ENCODE results near the gene REPIN1. TPM values are rescaled to one million over a fixed set of nuclear protein-coding genes. Genes with fewer than 3 reads are reported as not detected.

REPIN1 gene
- total RNA-seq, 1 experiment from 2014 or later: 113 TPM

DNA sequence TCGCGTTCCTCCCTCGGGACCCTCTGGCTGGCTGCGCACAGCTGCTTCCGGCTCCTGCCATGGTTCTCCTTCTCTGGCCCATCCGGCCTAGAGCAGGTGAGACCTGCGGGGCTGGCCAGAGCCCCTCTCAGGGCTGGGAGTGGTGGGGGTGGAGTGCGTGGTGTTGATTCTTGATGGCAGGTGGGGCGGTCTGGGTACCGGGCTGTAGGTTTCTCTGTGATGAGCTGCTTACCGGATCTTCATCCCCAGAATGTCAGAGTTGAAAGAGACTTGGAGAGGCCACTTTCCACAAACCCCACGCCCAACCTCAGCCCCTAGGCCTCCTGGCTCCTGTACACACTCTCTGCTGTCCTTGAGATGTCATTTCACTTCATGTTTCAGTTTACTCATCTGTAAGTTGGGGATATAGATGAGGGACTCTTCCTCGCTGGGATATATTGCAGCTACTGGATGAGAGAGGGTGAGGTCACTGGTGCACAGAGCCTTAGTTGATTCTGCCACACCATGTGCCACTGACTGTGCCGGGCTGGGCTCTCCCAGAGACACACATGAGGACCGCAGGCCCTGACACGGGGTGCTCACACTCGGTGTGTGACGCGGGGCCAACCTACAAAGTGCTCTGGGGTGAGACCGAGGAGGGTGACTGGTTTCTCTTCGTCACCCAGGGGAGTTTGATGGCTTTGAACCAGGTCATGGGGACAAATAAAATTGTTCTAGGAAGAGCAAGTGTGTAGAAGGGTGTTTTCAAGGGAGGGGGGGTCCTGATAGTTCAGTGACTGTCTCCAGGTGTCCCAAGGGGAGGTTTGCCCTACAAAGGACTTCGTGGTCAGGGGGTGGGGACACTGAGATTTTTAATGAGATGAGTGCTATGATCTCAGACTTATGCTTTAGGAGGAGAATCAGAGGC is 40.0 kb downstream of the REPIN1 start:
- no peaks in the 10 kb centered on the region for H3K36me3 ChIP-seq (ENCODE audit: insufficient read depth, low read length, poor library complexity, severe bottlenecking)
- H3K27me3 ChIP-seq (replicated peaks; ENCODE audit: insufficient read depth, low read depth, low read length, poor library complexity): no peaks in the 10 kb centered on the region
- intact Hi-C loops (cut with micrococcal nuclease; ENCODE audit: unreplicated experiment): no loop called here
- peaks cover 17% of the 10 kb centered on the region for H3K4me1 ChIP-seq (ENCODE audit: insufficient read depth, low read length, poor library complexity, severe bottlenecking)
- ChIA-PET CTCF (no interaction called here), POLR2A (ENCODE audit: low non-redundant PET) (no interaction called here)
- H3K4me3 ChIP-seq (ENCODE audit: low read depth, low read length, poor library complexity, severe bottlenecking): no peak overlapping the region
- no peak overlapping the region for H3K27ac ChIP-seq (ENCODE audit: low read depth, low read length, poor library complexity, severe bottlenecking)
- no peak for TF ChIP-seq EZH2 (IDR thresholded peaks at IDR 0.05; ENCODE audit: borderline replicate concordance, low read depth, low read length, poor library complexity, severe bottlenecking)
- TF ChIP-seq, protein P1, sequence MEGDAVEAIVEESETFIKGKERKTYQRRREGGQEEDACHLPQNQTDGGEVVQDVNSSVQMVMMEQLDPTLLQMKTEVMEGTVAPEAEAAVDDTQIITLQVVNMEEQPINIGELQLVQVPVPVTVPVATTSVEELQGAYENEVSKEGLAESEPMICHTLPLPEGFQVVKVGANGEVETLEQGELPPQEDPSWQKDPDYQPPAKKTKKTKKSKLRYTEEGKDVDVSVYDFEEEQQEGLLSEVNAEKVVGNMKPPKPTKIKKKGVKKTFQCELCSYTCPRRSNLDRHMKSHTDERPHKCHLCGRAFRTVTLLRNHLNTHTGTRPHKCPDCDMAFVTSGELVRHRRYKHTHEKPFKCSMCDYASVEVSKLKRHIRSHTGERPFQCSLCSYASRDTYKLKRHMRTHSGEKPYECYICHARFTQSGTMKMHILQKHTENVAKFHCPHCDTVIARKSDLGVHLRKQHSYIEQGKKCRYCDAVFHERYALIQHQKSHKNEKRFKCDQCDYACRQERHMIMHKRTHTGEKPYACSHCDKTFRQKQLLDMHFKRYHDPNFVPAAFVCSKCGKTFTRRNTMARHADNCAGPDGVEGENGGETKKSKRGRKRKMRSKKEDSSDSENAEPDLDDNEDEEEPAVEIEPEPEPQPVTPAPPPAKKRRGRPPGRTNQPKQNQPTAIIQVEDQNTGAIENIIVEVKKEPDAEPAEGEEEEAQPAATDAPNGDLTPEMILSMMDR (conservative IDR thresholded peaks at IDR 0.05; ENCODE audit: low read depth, low read length): no peak
- no peaks in the 10 kb centered on the region for H3K9me3 ChIP-seq (ENCODE audit: low read depth, low read length, poor library complexity, severe bottlenecking)
- BruUV-seq (replicated peaks): no TSS peak
- DNase-seq (ENCODE audit: low spot score): no peak

DNA sequence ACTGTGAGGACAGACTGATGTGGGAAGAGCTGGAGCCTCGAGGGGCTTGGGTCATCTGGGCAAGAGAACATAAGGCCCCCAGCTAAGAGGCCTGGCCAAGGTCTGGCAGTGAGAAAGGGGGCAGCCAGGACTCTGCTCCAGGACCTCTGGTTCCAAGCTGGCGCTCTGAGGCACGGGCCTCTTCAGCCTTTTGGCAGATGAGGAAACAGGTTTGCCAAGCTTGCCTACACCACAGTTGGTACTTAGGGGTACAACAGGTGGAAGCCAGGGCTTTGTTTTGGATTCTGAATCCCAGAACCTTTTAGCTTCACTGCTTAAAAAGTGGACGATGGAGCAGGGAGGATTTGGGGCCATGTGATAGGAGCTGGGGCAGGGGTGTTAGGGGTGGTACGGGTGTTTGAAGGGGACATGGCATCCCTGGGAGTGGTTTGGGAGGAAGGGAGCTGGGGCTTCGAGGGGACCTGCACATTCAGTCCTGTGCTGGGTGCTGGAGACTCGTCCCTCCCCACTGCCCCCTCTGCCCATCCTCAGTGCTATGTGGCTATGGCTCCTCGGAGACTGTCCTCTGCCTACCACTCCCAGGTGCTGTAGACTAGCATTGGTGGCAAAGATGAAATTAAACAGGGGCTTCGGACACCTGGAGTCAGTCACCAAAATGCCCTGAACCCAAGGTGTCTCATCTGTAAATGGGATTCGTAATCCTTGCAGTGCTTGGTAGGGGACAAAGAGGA is 40.8 kb downstream of the REPIN1 start:
- DNase-seq (ENCODE audit: low spot score): no peak
- BruUV-seq (replicated peaks): no TSS peak
- POLR2A ChIA-PET (ENCODE audit: low non-redundant PET): no interaction called here
- TF ChIP-seq, protein P1 (conservative IDR thresholded peaks at IDR 0.05; ENCODE audit: low read depth, low read length): no peak
- intact Hi-C loops (cut with micrococcal nuclease; ENCODE audit: unreplicated experiment): no loop called here
- H3K27me3 ChIP-seq (replicated peaks; ENCODE audit: insufficient read depth, low read depth, low read length, poor library complexity): no peaks in the 10 kb centered on the region
- CTCF ChIA-PET: no interaction called here
- no peak overlapping the region for H3K27ac ChIP-seq (ENCODE audit: low read depth, low read length, poor library complexity, severe bottlenecking)
- H3K4me1 ChIP-seq (ENCODE audit: insufficient read depth, low read length, poor library complexity, severe bottlenecking): peaks cover 13% of the 10 kb centered on the region
- H3K9me3 ChIP-seq (ENCODE audit: low read depth, low read length, poor library complexity, severe bottlenecking): no peaks in the 10 kb centered on the region
- no peak overlapping the region for H3K4me3 ChIP-seq (ENCODE audit: low read depth, low read length, poor library complexity, severe bottlenecking)
- no peaks in the 10 kb centered on the region for H3K36me3 ChIP-seq (ENCODE audit: insufficient read depth, low read length, poor library complexity, severe bottlenecking)

DNA sequence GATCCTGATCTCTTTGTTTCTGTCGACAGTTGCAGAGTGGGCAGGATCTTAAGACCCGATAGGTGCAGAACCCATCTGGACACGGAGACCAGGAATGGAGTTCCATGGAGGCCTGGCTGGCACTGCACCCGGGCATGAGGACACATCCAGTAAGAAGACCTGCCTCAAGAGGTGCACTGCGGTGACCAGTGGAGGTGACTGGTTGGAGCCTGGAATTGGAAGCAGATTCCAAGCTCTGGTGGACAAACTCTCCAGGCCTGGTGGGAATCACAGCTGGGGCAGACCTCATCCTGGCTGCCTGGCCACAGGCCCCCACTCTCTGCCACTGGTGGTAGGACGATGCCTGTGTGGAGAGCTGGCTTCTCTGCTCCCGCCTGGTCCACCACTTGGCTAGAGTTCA is 41.5 kb downstream of the REPIN1 start:
- H3K9me3 ChIP-seq (ENCODE audit: low read depth, low read length, poor library complexity, severe bottlenecking): no peaks in the 10 kb centered on the region
- H3K4me3 ChIP-seq (ENCODE audit: low read depth, low read length, poor library complexity, severe bottlenecking): no peak overlapping the region
- H3K4me1 ChIP-seq (ENCODE audit: insufficient read depth, low read length, poor library complexity, severe bottlenecking): peaks cover 9% of the 10 kb centered on the region
- CTCF ChIA-PET: no interaction called here
- BruUV-seq (replicated peaks): no TSS peak
- intact Hi-C loops (cut with micrococcal nuclease; ENCODE audit: unreplicated experiment): no loop called here
- H3K27ac ChIP-seq (ENCODE audit: low read depth, low read length, poor library complexity, severe bottlenecking): no peak overlapping the region
- no peaks in the 10 kb centered on the region for H3K36me3 ChIP-seq (ENCODE audit: insufficient read depth, low read length, poor library complexity, severe bottlenecking)
- no peak for DNase-seq (ENCODE audit: low spot score)
- POLR2A ChIA-PET (ENCODE audit: low non-redundant PET): no interaction called here
- no peaks in the 10 kb centered on the region for H3K27me3 ChIP-seq (replicated peaks; ENCODE audit: insufficient read depth, low read depth, low read length, poor library complexity)
- TF ChIP-seq, protein P1 (conservative IDR thresholded peaks at IDR 0.05; ENCODE audit: low read depth, low read length): no peak
- no peak for TF ChIP-seq EZH2 (IDR thresholded peaks at IDR 0.05; ENCODE audit: borderline replicate concordance, low read depth, low read length, poor library complexity, severe bottlenecking)

Measured in A673 (cell line).